ENCODE data around the gene PTPRE. TPM values are rescaled to one million over a fixed set of nuclear protein-coding genes. Genes with fewer than 3 reads are reported as not detected.
A peak's percentile ranks its signal among the peaks of the same experiment; 100 is the strongest.

PTPRE gene
- total RNA-seq, 1 experiment from 2014 or later = 20.4 TPM

GRCh38 chr10:128072941-128073645 is 166.2 kb downstream of the PTPRE start:
- H3K36me3 ChIP-seq (ENCODE audit: insufficient read depth, low read length) = peaks cover 12% of the 10 kb centered on the region; the same call in 1 of the 2 replicates
- no peaks in the 10 kb centered on the region for H3K27me3 ChIP-seq (ENCODE audit: low read length)
- no peaks in the 10 kb centered on the region for H3K9me3 ChIP-seq (ENCODE audit: low read length)
- no peak overlapping the region for H2AFZ ChIP-seq (ENCODE audit: low read length)
- H3K79me2 ChIP-seq (ENCODE audit: low read length) = no peaks in the 10 kb centered on the region
- no peak overlapping the region for H3K9ac ChIP-seq (ENCODE audit: low read length)
- no peak overlapping the region for H3K27ac ChIP-seq (ENCODE audit: low read length)
- no peak overlapping the region for H3K4me2 ChIP-seq (ENCODE audit: low read depth, low read length, poor library complexity, severe bottlenecking)
- no peaks in the 10 kb centered on the region for H4K20me1 ChIP-seq (ENCODE audit: insufficient read depth, low read depth, low read length)
- DNase-seq = no peak
- no peaks in the 10 kb centered on the region for H3K9me2 ChIP-seq (replicated peaks; ENCODE audit: insufficient read depth, low read length)
- H3K4me1 ChIP-seq (ENCODE audit: low read length) = peaks cover 9% of the 10 kb centered on the region
- no peak overlapping the region for H3K4me3 ChIP-seq (ENCODE audit: low read length)

GRCh38 chr10:128073890-128074289 is 167.0 kb downstream of the PTPRE start:
- Histone ChIP-seq H3K27ac (ENCODE audit: low read length) (no peak overlapping the region), H3K4me3 (ENCODE audit: low read length) (no peak overlapping the region), H2AFZ (ENCODE audit: low read length) (no peak overlapping the region), H3K27me3 (ENCODE audit: low read length) (no peaks in the 10 kb centered on the region), H3K9me3 (ENCODE audit: low read length) (no peaks in the 10 kb centered on the region), H3K9me2 (replicated peaks; ENCODE audit: insufficient read depth, low read length) (no peaks in the 10 kb centered on the region), H3K36me3 (ENCODE audit: insufficient read depth, low read length) (peaks cover 12% of the 10 kb centered on the region; the same call in 1 of the 2 replicates), H3K9ac (ENCODE audit: low read length) (no peak overlapping the region), H3K79me2 (ENCODE audit: low read length) (no peaks in the 10 kb centered on the region), H3K4me2 (ENCODE audit: low read depth, low read length, poor library complexity, severe bottlenecking) (no peak overlapping the region), H4K20me1 (ENCODE audit: insufficient read depth, low read depth, low read length) (no peaks in the 10 kb centered on the region), H3K4me1 (ENCODE audit: low read length) (peaks cover 2% of the 10 kb centered on the region)
- no peak for DNase-seq

GRCh38 chr10:128074589-128074988 is 167.7 kb downstream of the PTPRE start:
- no peak overlapping the region for H3K9ac ChIP-seq (ENCODE audit: low read length)
- no peak for DNase-seq
- H3K36me3 ChIP-seq (ENCODE audit: insufficient read depth, low read length) = peaks cover 12% of the 10 kb centered on the region; the same call in 1 of the 2 replicates
- H3K9me2 ChIP-seq (replicated peaks; ENCODE audit: insufficient read depth, low read length) = no peaks in the 10 kb centered on the region
- no peaks in the 10 kb centered on the region for H4K20me1 ChIP-seq (ENCODE audit: insufficient read depth, low read depth, low read length)
- no peak overlapping the region for H3K4me2 ChIP-seq (ENCODE audit: low read depth, low read length, poor library complexity, severe bottlenecking)
- H3K79me2 ChIP-seq (ENCODE audit: low read length) = no peaks in the 10 kb centered on the region
- no peaks in the 10 kb centered on the region for H3K27me3 ChIP-seq (ENCODE audit: low read length)
- H3K4me1 ChIP-seq (ENCODE audit: low read length) = no peaks in the 10 kb centered on the region
- no peaks in the 10 kb centered on the region for H3K9me3 ChIP-seq (ENCODE audit: low read length)
- no peak overlapping the region for H3K27ac ChIP-seq (ENCODE audit: low read length)
- H3K4me3 ChIP-seq (ENCODE audit: low read length) = no peak overlapping the region
- no peak overlapping the region for H2AFZ ChIP-seq (ENCODE audit: low read length)

GRCh38 chr10:128077155-128077875 is 170.4 kb downstream of the PTPRE start:
- H3K27ac ChIP-seq (ENCODE audit: low read length) = no peak overlapping the region
- H3K9ac ChIP-seq (ENCODE audit: low read length) = no peak overlapping the region
- H4K20me1 ChIP-seq (ENCODE audit: insufficient read depth, low read depth, low read length) = no peaks in the 10 kb centered on the region
- no peaks in the 10 kb centered on the region for H3K27me3 ChIP-seq (ENCODE audit: low read length)
- no peak for DNase-seq
- no peaks in the 10 kb centered on the region for H3K9me2 ChIP-seq (replicated peaks; ENCODE audit: insufficient read depth, low read length)
- H3K9me3 ChIP-seq (ENCODE audit: low read length) = no peaks in the 10 kb centered on the region
- no peak overlapping the region for H3K4me3 ChIP-seq (ENCODE audit: low read length)
- H3K36me3 ChIP-seq (ENCODE audit: insufficient read depth, low read length) = peaks cover 5% of the 10 kb centered on the region; the same call in 1 of the 2 replicates
- no peaks in the 10 kb centered on the region for H3K4me1 ChIP-seq (ENCODE audit: low read length)
- no peak overlapping the region for H3K4me2 ChIP-seq (ENCODE audit: low read depth, low read length, poor library complexity, severe bottlenecking)
- H3K79me2 ChIP-seq (ENCODE audit: low read length) = no peaks in the 10 kb centered on the region
- no peak overlapping the region for H2AFZ ChIP-seq (ENCODE audit: low read length)

GRCh38 chr10:128078136-128078969 is 171.4 kb downstream of the PTPRE start:
- Histone ChIP-seq H3K4me2 (ENCODE audit: low read depth, low read length, poor library complexity, severe bottlenecking) (no peak overlapping the region), H3K9ac (ENCODE audit: low read length) (no peak overlapping the region), H2AFZ (ENCODE audit: low read length) (no peak overlapping the region), H3K36me3 (ENCODE audit: insufficient read depth, low read length) (peaks cover 5% of the 10 kb centered on the region; the same call in 1 of the 2 replicates), H4K20me1 (ENCODE audit: insufficient read depth, low read depth, low read length) (no peaks in the 10 kb centered on the region), H3K4me1 (ENCODE audit: low read length) (no peaks in the 10 kb centered on the region), H3K27ac (ENCODE audit: low read length) (no peak overlapping the region), H3K79me2 (ENCODE audit: low read length) (no peaks in the 10 kb centered on the region), H3K9me2 (replicated peaks; ENCODE audit: insufficient read depth, low read length) (no peaks in the 10 kb centered on the region), H3K4me3 (ENCODE audit: low read length) (no peak overlapping the region), H3K9me3 (ENCODE audit: low read length) (no peaks in the 10 kb centered on the region), H3K27me3 (ENCODE audit: low read length) (no peaks in the 10 kb centered on the region)
- DNase-seq = peak; percentile 55

- H3K36me3 ChIP-seq (ENCODE audit: insufficient read depth, low read length) = no peaks in the 10 kb centered on the region; the same call in 1 of the 2 replicates
- no peaks in the 10 kb centered on the region for H4K20me1 ChIP-seq (ENCODE audit: insufficient read depth, low read depth, low read length)
- H3K4me3 ChIP-seq (ENCODE audit: low read length) = no peak overlapping the region
- H3K79me2 ChIP-seq (ENCODE audit: low read length) = no peaks in the 10 kb centered on the region
- no peak overlapping the region for H3K4me2 ChIP-seq (ENCODE audit: low read depth, low read length, poor library complexity, severe bottlenecking)
- H3K9me2 ChIP-seq (replicated peaks; ENCODE audit: insufficient read depth, low read length) = no peaks in the 10 kb centered on the region
- DNase-seq = no peak
- no peak overlapping the region for H2AFZ ChIP-seq (ENCODE audit: low read length)
- H3K27ac ChIP-seq (ENCODE audit: low read length) = no peak overlapping the region
- H3K4me1 ChIP-seq (ENCODE audit: low read length) = no peaks in the 10 kb centered on the region
- H3K9ac ChIP-seq (ENCODE audit: low read length) = no peak overlapping the region
- H3K9me3 ChIP-seq (ENCODE audit: low read length) = no peaks in the 10 kb centered on the region
- H3K27me3 ChIP-seq (ENCODE audit: low read length) = no peaks in the 10 kb centered on the region
These were observed 173.3 kb downstream of the PTPRE start for GRCh38 chr10:128080231-128080630.

GRCh38 chr10:128080641-128081040 is 173.7 kb downstream of the PTPRE start:
- Histone ChIP-seq H3K4me3 (ENCODE audit: low read length) (no peak overlapping the region), H3K79me2 (ENCODE audit: low read length) (no peaks in the 10 kb centered on the region), H2AFZ (ENCODE audit: low read length) (no peak overlapping the region), H3K9me3 (ENCODE audit: low read length) (no peaks in the 10 kb centered on the region), H3K36me3 (ENCODE audit: insufficient read depth, low read length) (no peaks in the 10 kb centered on the region; the same call in 1 of the 2 replicates), H3K27ac (ENCODE audit: low read length) (no peak overlapping the region), H3K4me1 (ENCODE audit: low read length) (no peaks in the 10 kb centered on the region), H4K20me1 (ENCODE audit: insufficient read depth, low read depth, low read length) (no peaks in the 10 kb centered on the region), H3K4me2 (ENCODE audit: low read depth, low read length, poor library complexity, severe bottlenecking) (no peak overlapping the region), H3K9ac (ENCODE audit: low read length) (no peak overlapping the region), H3K27me3 (ENCODE audit: low read length) (no peaks in the 10 kb centered on the region), H3K9me2 (replicated peaks; ENCODE audit: insufficient read depth, low read length) (no peaks in the 10 kb centered on the region)
- no peak for DNase-seq

GRCh38 chr10:128081222-128081621 is 174.3 kb downstream of the PTPRE start:
- Histone ChIP-seq H3K27me3 (ENCODE audit: low read length) (no peaks in the 10 kb centered on the region), H3K4me3 (ENCODE audit: low read length) (no peak overlapping the region), H3K36me3 (ENCODE audit: insufficient read depth, low read length) (no peaks in the 10 kb centered on the region; the same call in 1 of the 2 replicates), H3K9me2 (replicated peaks; ENCODE audit: insufficient read depth, low read length) (no peaks in the 10 kb centered on the region), H3K9me3 (ENCODE audit: low read length) (no peaks in the 10 kb centered on the region), H2AFZ (ENCODE audit: low read length) (no peak overlapping the region), H3K27ac (ENCODE audit: low read length) (no peak overlapping the region), H3K79me2 (ENCODE audit: low read length) (no peaks in the 10 kb centered on the region), H3K4me1 (ENCODE audit: low read length) (no peaks in the 10 kb centered on the region), H4K20me1 (ENCODE audit: insufficient read depth, low read depth, low read length) (no peaks in the 10 kb centered on the region), H3K9ac (ENCODE audit: low read length) (no peak overlapping the region), H3K4me2 (ENCODE audit: low read depth, low read length, poor library complexity, severe bottlenecking) (no peak overlapping the region)
- no peak for DNase-seq
